H9 (cell line): ENCODE measurements around the gene NRROS. TPM values are rescaled to one million over a fixed set of nuclear protein-coding genes. Genes with fewer than 3 reads are reported as not detected.
A peak's percentile ranks its signal among the peaks of the same experiment; 100 is the strongest.

Experiments
- DNase-seq: peaks from one replicate; pipeline ENCODE4 v3.0.0-alpha.2; 2017
- H2AFZ ChIP-seq: one replicate; pipeline ENCODE4 v1.6.1; 2013; ENCODE audit warnings: mild to moderate bottlenecking, low read length, control low read depth, moderate library complexity
- H2AK5ac ChIP-seq: 2 replicates; pipeline ENCODE4 v1.6.1; 2013; ENCODE audit warnings: low read length, control low read depth, mixed read lengths; ENCODE audit not compliant: insufficient read length
- H2BK120ac ChIP-seq: one replicate; pipeline ENCODE4 v1.6.1; 2013; ENCODE audit warnings: low read depth, mild to moderate bottlenecking, low read length, control low read depth, inconsistent platforms; ENCODE audit not compliant: poor library complexity, severe bottlenecking
- H2BK12ac ChIP-seq: 2 replicates; pipeline ENCODE4 v1.6.1; 2013; ENCODE audit warnings: low read length, control low read depth, mixed read lengths, low read depth; ENCODE audit not compliant: insufficient read length
- H2BK15ac ChIP-seq: 2 replicates; pipeline ENCODE4 v1.6.1; 2013; ENCODE audit warnings: low read depth, low read length, control low read depth
- H2BK20ac ChIP-seq: one replicate; pipeline ENCODE4 v1.6.1; 2013; ENCODE audit warnings: low read depth, mild to moderate bottlenecking, low read length, control low read depth, inconsistent platforms; ENCODE audit not compliant: poor library complexity, severe bottlenecking
- H2BK5ac ChIP-seq: 2 replicates; pipeline ENCODE4 v1.6.1; 2013; ENCODE audit warnings: low read length, control low read depth, mixed read lengths; ENCODE audit not compliant: insufficient read length
- H3K14ac ChIP-seq: 2 replicates; pipeline ENCODE4 v1.6.1; 2013; ENCODE audit warnings: low read length, control low read depth; ENCODE audit not compliant: insufficient read depth
- H3K18ac ChIP-seq: 2 replicates; pipeline ENCODE4 v1.6.1; 2013; ENCODE audit warnings: low read depth, mild to moderate bottlenecking, mixed read lengths, low read length, control low read depth; ENCODE audit not compliant: insufficient read length
- H3K23ac ChIP-seq: 2 replicates; pipeline ENCODE4 v1.6.1; 2013; ENCODE audit warnings: low read length, control low read depth, mixed read lengths, low read depth; ENCODE audit not compliant: insufficient read length
- H3K23me2 ChIP-seq: 2 replicates; pipeline ENCODE4 v1.6.1; 2013; ENCODE audit warnings: low read depth, mild to moderate bottlenecking, mixed read lengths, low read length, control low read depth; ENCODE audit not compliant: insufficient read length, poor library complexity, severe bottlenecking
- H3K27ac ChIP-seq: 2 replicates; pipeline ENCODE4 v1.5.1; 2013; ENCODE audit warnings: low read length, control low read depth, mixed read lengths, low read depth; ENCODE audit not compliant: insufficient read length
- H3K27me3 ChIP-seq: 2 replicates; pipeline ENCODE4 v1.6.1; 2013; ENCODE audit warnings: low read length, control low read depth, inconsistent platforms; ENCODE audit not compliant: insufficient read depth
- H3K4ac ChIP-seq: 2 replicates; pipeline ENCODE4 v1.6.1; 2013; ENCODE audit warnings: low read depth, mild to moderate bottlenecking, control low read depth, inconsistent platforms, low read length, moderate library complexity
- H3K4me1 ChIP-seq: 2 replicates; pipeline ENCODE4 v1.6.1; 2013; ENCODE audit warnings: low read length, control low read depth, inconsistent platforms; ENCODE audit not compliant: insufficient read depth
- H3K4me2 ChIP-seq: 2 replicates; pipeline ENCODE4 v1.6.1; 2013; ENCODE audit warnings: low read length, control low read depth, mixed read lengths; ENCODE audit not compliant: insufficient read length, insufficient read depth
- H3K56ac ChIP-seq: 2 replicates; pipeline ENCODE4 v1.6.1; 2013; ENCODE audit warnings: low read depth, mild to moderate bottlenecking, mixed read lengths, low read length, control low read depth; ENCODE audit not compliant: insufficient read length
- H3K79me1 ChIP-seq: 2 replicates; pipeline ENCODE4 v1.6.1; 2013; ENCODE audit warnings: low read depth, mild to moderate bottlenecking, moderate library complexity, low read length, control low read depth, inconsistent platforms; ENCODE audit not compliant: insufficient read depth, poor library complexity, severe bottlenecking
- H3K79me2 ChIP-seq: 2 replicates; pipeline ENCODE4 v1.6.1; 2013; ENCODE audit warnings: low read length, control low read depth, inconsistent platforms; ENCODE audit not compliant: insufficient read depth
- H3K9ac ChIP-seq: 2 replicates; pipeline ENCODE4 v1.6.1; 2013; ENCODE audit warnings: low read length, control low read depth, mixed read lengths; ENCODE audit not compliant: insufficient read length; ENCODE audit errors: extremely low read depth
- H3K9me3 ChIP-seq: one replicate; pipeline ENCODE4 v1.6.1; 2013; ENCODE audit warnings: low read depth, low read length, inconsistent platforms; ENCODE audit not compliant: control insufficient read depth
- H3T11ph ChIP-seq: one replicate; pipeline ENCODE4 v1.6.1; 2013; ENCODE audit warnings: mild to moderate bottlenecking, low read length, control low read depth, inconsistent platforms
- H4K20me1 ChIP-seq: one replicate; pipeline ENCODE4 v1.6.1; 2013; ENCODE audit not compliant: control insufficient read depth, insufficient read length, insufficient read depth
- H4K5ac ChIP-seq: 2 replicates; pipeline ENCODE4 v1.6.1; 2013; ENCODE audit warnings: low read depth, mild to moderate bottlenecking, mixed read lengths, low read length, control low read depth; ENCODE audit not compliant: insufficient read length
- H4K8ac ChIP-seq: replicated peaks from 2 replicates; pipeline ENCODE4 v1.6.1; 2013; ENCODE audit warnings: low read length, control low read depth, mixed read lengths, low read depth; ENCODE audit not compliant: insufficient read length
- H4K91ac ChIP-seq: 2 replicates; pipeline ENCODE4 v1.6.1; 2013; ENCODE audit warnings: low read depth, mild to moderate bottlenecking, moderate library complexity, mixed read lengths, low read length, control low read depth; ENCODE audit not compliant: insufficient read length
- H3K27ac Mint-ChIP-seq, 3 experiments: 2 replicates in 2 of 3; 3 replicates in 1 of 3; pipeline ENCODE4 v1.8.0; 2020 to 2021; ENCODE audit warnings: mixed read lengths in 3 of 3, mild to moderate bottlenecking in 1 of 3, moderate library complexity in 1 of 3
- H3K27me3 Mint-ChIP-seq: 2 replicates; pipeline ENCODE4 v1.8.0; 2021; ENCODE audit warnings: low read depth, mild to moderate bottlenecking, moderate library complexity, mixed read lengths
- H3K36me3 Mint-ChIP-seq, 3 experiments: 2 replicates in 2 of 3; 3 replicates in 1 of 3; pipeline ENCODE4 v1.8.0; 2020 to 2021; ENCODE audit warnings: low read depth in 3 of 3, mixed read lengths in 3 of 3; ENCODE audit not compliant: insufficient read depth in 1 of 3
- H3K4me1 Mint-ChIP-seq, 2 experiments: 2 replicates each; pipeline ENCODE4 v1.8.0; 2020; ENCODE audit warnings: mixed read lengths in 2 of 2
- H3K4me3 Mint-ChIP-seq, 2 experiments: 2 replicates in 1 of 2; 3 replicates in 1 of 2; pipeline ENCODE4 v1.8.0; 2020 to 2021; ENCODE audit warnings: mild to moderate bottlenecking in 2 of 2, mixed read lengths in 2 of 2, moderate library complexity in 1 of 2
- H3K9me3 Mint-ChIP-seq, 2 experiments: 2 replicates in 1 of 2; 3 replicates in 1 of 2; pipeline ENCODE4 v1.8.0; 2020; ENCODE audit warnings: mild to moderate bottlenecking in 2 of 2, mixed read lengths in 2 of 2, moderate library complexity in 1 of 2
- CTCF ChIP-seq: fragments of 200-600 bp; sonication (generic); conservative IDR thresholded peaks from 3 replicates; pipeline ENCODE4 v1.8.0; 2021; ENCODE audit warnings: antibody characterized with exemption, mild to moderate bottlenecking
- WGBS: extraction: QIAGEN DNeasy Blood & Tissue Kit; methylation state at CpG from one replicate; pipeline ENCODE4 v1.1.7; 2013; ENCODE audit warnings: missing lambda C conversion rate, low lambda C conversion rate, mixed read lengths; ENCODE audit not compliant: insufficient read length; ENCODE audit errors: extremely low coverage; 5-methylcytosine and 5-hydroxymethylcytosine counted together
- total RNA-seq: library from RNA; stranded (reverse); gene quantifications from 2 replicates; pipeline ENCODE4 v1.2.1, GENCODE V29; 2021

Gene NRROS
- total RNA-seq, 1 experiment from 2014 or later, result 4.0 TPM

DNA sequence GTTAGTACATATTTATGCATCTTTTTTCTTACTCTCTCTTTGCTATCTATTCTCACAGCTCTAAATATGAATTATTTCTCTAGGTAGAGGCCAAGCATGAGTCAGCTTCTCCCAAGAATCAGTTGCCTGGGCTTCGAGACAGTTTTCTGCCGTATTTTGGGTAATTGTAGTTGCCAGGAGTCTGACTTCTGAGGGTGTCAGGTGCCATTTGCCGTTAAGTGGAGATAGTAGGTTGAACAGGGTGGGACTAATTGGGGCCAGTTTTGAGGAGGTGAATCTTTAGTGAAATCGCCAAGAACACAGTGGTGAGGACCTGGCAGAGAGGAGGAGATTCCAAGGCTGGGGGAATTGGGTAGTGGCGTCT, 7.8 kb upstream of the NRROS start:
- H3K27ac Mint-ChIP-seq, result peak overlapping the region; percentile 88 to 100 (median 97)
- no peak overlapping the region for H2BK20ac ChIP-seq
- peaks cover 8% of the 10 kb centered on the region for H3K23me2 ChIP-seq
- no peak for TF ChIP-seq CTCF
- H3K36me3 Mint-ChIP-seq, result peaks cover 0 to 5% (median 0%) of the 10 kb centered on the region in 3 experiments; a peak in 2 of 7 replicates
- H3K79me2 ChIP-seq, result no peaks in the 10 kb centered on the region
- H3K4me2 ChIP-seq, result peak overlapping the region; percentile 65
- H4K20me1 ChIP-seq, result no peaks in the 10 kb centered on the region
- DNase-seq, result no peak
- no peak overlapping the region for H3K56ac ChIP-seq
- no peak overlapping the region for H4K91ac ChIP-seq
- H3K9me3 Mint-ChIP-seq, result no peaks in the 10 kb centered on the region
- H2BK120ac ChIP-seq, result peak overlapping the region; percentile 39
- H3K14ac ChIP-seq, result peak overlapping the region; percentile 93; the same call in 1 of the 2 replicates
- no CpG with 5 or more reads among the region's 5 CpGs for WGBS
- H2BK5ac ChIP-seq, result no peak overlapping the region
- peak overlapping the region; percentile 68 for H3K9ac ChIP-seq
- H3K79me1 ChIP-seq, result no peaks in the 10 kb centered on the region
- no peaks in the 10 kb centered on the region; the same call in 1 of the 2 replicates for H3K27me3 Mint-ChIP-seq
- H3K27me3 ChIP-seq, result no peaks in the 10 kb centered on the region
- H2AFZ ChIP-seq, result no peak overlapping the region
- peaks cover 2% of the 10 kb centered on the region; the same call in 1 of the 2 replicates for H3K4me1 ChIP-seq
- H4K8ac ChIP-seq, result no peak overlapping the region
- H2BK15ac ChIP-seq, result no peak overlapping the region
- no peak overlapping the region for H2AK5ac ChIP-seq
- H3K23ac ChIP-seq, result no peak overlapping the region
- no peaks in the 10 kb centered on the region for H3K9me3 ChIP-seq
- peaks cover 37 to 43% of the 10 kb centered on the region in 2 experiments for H3K4me1 Mint-ChIP-seq
- H3K4ac ChIP-seq, result peak overlapping the region; percentile 55; the same call in 1 of the 2 replicates
- H2BK12ac ChIP-seq, result no peak overlapping the region
- H3K27ac ChIP-seq, result peak overlapping the region; percentile 75
- H3K18ac ChIP-seq, result peak overlapping the region; percentile 92
- H4K5ac ChIP-seq, result peak overlapping the region; percentile 29
- peak overlapping the region; percentile 74 to 80 for H3K4me3 Mint-ChIP-seq
- H3T11ph ChIP-seq, result no peak overlapping the region
